ENCODE data around the gene CCNK. TPM values are rescaled to one million over a fixed set of nuclear protein-coding genes. Genes with fewer than 3 reads are reported as not detected.

Gene CCNK
- total RNA-seq, 1 donor from 2014 or later: 64.8 TPM

DNA sequence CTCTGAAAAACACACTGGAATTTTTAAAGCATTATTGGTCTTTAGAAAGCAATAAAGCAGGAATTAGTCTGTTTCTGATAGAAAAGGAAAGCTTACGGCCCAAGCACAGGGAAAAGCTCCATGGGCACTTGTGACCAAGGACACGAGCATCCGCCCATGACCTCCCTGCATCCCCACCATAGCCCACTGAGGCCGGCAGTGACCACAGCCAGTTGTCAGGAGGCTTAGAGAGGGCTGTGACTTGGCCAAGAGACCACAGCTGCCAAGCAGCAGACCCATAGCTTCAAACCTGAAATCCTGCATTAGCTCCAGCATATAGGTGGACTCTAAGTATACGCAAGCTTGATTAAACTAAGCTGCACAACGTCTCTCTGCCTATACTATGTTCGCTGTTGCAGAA, 9.5 kb upstream of the CCNK start:
- Mint-ChIP-seq H3K4me3 (ENCODE audit: low read depth) (no peak overlapping the region), H3K4me1 (ENCODE audit: low read depth) (peaks cover 2% of the 10 kb centered on the region), H3K27ac (no peak overlapping the region), H3K9me3 (ENCODE audit: low read depth) (no peaks in the 10 kb centered on the region), H3K27me3 (no peaks in the 10 kb centered on the region), H3K36me3 (ENCODE audit: insufficient read depth) (no peaks in the 10 kb centered on the region)
- DNase-seq (ENCODE audit: low spot score, unreplicated experiment): no peak
- TF ChIP-seq, protein P1, sequence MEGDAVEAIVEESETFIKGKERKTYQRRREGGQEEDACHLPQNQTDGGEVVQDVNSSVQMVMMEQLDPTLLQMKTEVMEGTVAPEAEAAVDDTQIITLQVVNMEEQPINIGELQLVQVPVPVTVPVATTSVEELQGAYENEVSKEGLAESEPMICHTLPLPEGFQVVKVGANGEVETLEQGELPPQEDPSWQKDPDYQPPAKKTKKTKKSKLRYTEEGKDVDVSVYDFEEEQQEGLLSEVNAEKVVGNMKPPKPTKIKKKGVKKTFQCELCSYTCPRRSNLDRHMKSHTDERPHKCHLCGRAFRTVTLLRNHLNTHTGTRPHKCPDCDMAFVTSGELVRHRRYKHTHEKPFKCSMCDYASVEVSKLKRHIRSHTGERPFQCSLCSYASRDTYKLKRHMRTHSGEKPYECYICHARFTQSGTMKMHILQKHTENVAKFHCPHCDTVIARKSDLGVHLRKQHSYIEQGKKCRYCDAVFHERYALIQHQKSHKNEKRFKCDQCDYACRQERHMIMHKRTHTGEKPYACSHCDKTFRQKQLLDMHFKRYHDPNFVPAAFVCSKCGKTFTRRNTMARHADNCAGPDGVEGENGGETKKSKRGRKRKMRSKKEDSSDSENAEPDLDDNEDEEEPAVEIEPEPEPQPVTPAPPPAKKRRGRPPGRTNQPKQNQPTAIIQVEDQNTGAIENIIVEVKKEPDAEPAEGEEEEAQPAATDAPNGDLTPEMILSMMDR (IDR thresholded peaks at IDR 0.05; ENCODE audit: unreplicated experiment): no peak

DNA sequence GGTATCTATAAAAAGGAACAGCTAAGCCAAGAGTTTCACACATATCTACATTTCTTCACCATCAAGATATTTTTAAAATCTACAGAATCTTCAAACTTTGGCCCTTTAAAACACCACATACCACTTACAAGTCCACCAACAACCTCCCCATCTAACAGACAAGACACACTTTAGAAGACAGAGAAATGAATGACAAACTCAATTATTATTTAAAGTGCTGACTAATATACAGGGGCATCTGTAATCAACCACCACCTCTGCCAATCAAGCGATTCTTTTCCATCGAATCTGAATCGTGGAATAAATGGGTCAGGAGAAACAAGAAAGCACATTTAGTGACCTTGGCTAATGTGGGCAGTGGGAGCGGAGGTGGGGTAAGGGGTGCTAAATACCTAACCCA, 8.3 kb upstream of the CCNK start:
- Mint-ChIP-seq H3K4me1 (ENCODE audit: low read depth) (peaks cover 2% of the 10 kb centered on the region), H3K36me3 (ENCODE audit: insufficient read depth) (no peaks in the 10 kb centered on the region), H3K27ac (no peak overlapping the region), H3K27me3 (no peaks in the 10 kb centered on the region), H3K9me3 (ENCODE audit: low read depth) (no peaks in the 10 kb centered on the region), H3K4me3 (ENCODE audit: low read depth) (no peak overlapping the region)
- TF ChIP-seq, protein P1 (IDR thresholded peaks at IDR 0.05; ENCODE audit: unreplicated experiment): no peak
- DNase-seq (ENCODE audit: low spot score, unreplicated experiment): no peak

DNA sequence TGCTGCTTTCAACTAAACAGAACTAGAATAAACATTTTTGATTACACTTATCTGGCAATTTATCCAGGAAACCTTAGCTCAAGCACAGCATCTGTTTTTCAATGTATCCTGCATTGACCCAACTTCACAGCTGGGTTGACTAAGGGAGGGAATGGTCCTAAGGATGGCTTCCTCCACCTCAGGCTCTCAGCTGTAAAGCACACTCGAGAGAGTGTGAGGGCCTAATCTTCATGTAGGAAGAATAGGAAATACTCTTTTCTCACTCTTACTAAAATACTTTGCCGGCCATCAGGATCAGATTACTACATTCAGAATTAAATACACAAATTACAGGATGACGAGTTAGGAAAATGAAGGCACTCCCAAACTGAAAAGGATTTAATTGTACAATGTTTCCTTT, 7.8 kb upstream of the CCNK start:
- no peaks in the 10 kb centered on the region for H3K9me3 Mint-ChIP-seq (ENCODE audit: low read depth)
- peaks cover 6% of the 10 kb centered on the region for H3K4me1 Mint-ChIP-seq (ENCODE audit: low read depth)
- H3K36me3 Mint-ChIP-seq (ENCODE audit: insufficient read depth): no peaks in the 10 kb centered on the region
- H3K27ac Mint-ChIP-seq: no peak overlapping the region
- no peak for DNase-seq (ENCODE audit: low spot score, unreplicated experiment)
- no peaks in the 10 kb centered on the region for H3K27me3 Mint-ChIP-seq
- no peak overlapping the region for H3K4me3 Mint-ChIP-seq (ENCODE audit: low read depth)
- TF ChIP-seq, protein P1 (IDR thresholded peaks at IDR 0.05; ENCODE audit: unreplicated experiment): no peak

DNA sequence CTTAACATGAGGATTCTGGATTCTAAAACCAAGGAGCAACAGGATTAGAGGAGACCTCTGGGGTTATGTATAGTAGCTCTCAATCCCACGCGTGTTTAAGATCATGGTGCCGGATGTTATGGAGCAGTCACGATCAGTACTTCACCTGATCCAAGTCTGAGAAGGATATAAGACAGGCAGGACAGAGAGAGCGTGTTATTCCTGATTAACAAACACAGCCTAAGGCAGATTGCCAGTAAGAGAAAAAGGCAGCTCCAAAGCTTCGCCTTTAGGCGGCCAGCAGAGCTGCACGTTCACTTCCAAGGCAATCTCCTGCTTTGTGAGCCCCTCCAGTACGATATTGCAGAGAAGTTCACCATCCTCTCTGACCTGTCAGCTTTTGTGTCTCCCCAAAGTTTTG, 6.0 kb upstream of the CCNK start:
- H3K27me3 Mint-ChIP-seq: no peaks in the 10 kb centered on the region
- TF ChIP-seq, protein P1 (IDR thresholded peaks at IDR 0.05; ENCODE audit: unreplicated experiment): no peak
- no peak overlapping the region for H3K4me3 Mint-ChIP-seq (ENCODE audit: low read depth)
- no peaks in the 10 kb centered on the region for H3K36me3 Mint-ChIP-seq (ENCODE audit: insufficient read depth)
- H3K9me3 Mint-ChIP-seq (ENCODE audit: low read depth): no peaks in the 10 kb centered on the region
- H3K4me1 Mint-ChIP-seq (ENCODE audit: low read depth): peaks cover 19% of the 10 kb centered on the region
- H3K27ac Mint-ChIP-seq: no peak overlapping the region
- DNase-seq (ENCODE audit: low spot score, unreplicated experiment): no peak

DNA sequence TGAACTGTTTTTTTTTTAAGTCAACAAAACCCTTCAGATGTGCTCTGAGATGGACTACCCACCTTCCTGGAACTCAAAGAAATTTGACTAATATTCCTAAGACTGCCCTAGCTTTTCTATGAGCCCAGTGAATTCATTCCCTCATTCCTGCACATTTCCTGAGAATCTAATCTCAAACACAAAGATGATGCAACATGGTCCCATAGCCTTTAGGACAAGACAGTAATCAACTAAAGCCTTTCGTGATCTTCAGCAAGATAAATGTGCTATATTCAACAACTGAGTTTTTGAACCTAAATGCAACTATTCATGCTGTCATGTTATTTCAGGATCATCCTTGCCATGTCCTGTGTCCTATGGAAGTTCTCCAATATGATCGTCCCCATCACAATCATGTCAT, 5.5 kb upstream of the CCNK start:
- Mint-ChIP-seq H3K4me1 (ENCODE audit: low read depth) (peaks cover 19% of the 10 kb centered on the region), H3K27me3 (no peaks in the 10 kb centered on the region), H3K27ac (no peak overlapping the region), H3K4me3 (ENCODE audit: low read depth) (no peak overlapping the region), H3K36me3 (ENCODE audit: insufficient read depth) (no peaks in the 10 kb centered on the region), H3K9me3 (ENCODE audit: low read depth) (no peaks in the 10 kb centered on the region)
- no peak for DNase-seq (ENCODE audit: low spot score, unreplicated experiment)
- TF ChIP-seq, protein P1 (IDR thresholded peaks at IDR 0.05; ENCODE audit: unreplicated experiment): no peak

Measured in progenitor cell of endocrine pancreas (in vitro differentiated cells).